Activated CD4-positive, alpha-beta T cell treated with anti-CD3 and anti-CD28 coated beads, Interleukin-2, amount 50 U/mL, for 16 hours (primary cell): ENCODE data around the gene GCSAML.

Source experiments
- DNase-seq: peaks from one replicate; pipeline ENCODE4 v3.0.0-alpha.2; 2020

GCSAML gene

GRCh38 chr1:247574664-247575063, 25.7 kb downstream of the GCSAML start:
- DNase-seq = no peak

- peak; percentile 24 for DNase-seq
These were observed 27.6 kb downstream of the GCSAML start for GRCh38 chr1:247576514-247576913.

- no peak for DNase-seq
These were observed 30.1 kb downstream of the GCSAML start for GRCh38 chr1:247578946-247579460.

- no peak for DNase-seq
These were observed 39.1 kb downstream of the GCSAML start, which contains the start of gene OR2G2 for GRCh38 chr1:247588060-247588459. OR2G2 (plus strand) TSS chr1:247588360; CDS start chr1:247588360, 0 bp downstream.

GRCh38 chr1:247605286-247605685, 56.4 kb downstream of the GCSAML start, which contains the start of gene OR2G3:
OR2G3 (plus strand) TSS chr1:247605586; CDS start chr1:247605586, 0 bp downstream.
- DNase-seq = no peak

GRCh38 chr1:247613405-247613804, 64.5 kb downstream of the GCSAML start:
- DNase-seq = no peak

- DNase-seq = no peak
These were observed 65.7 kb downstream of the GCSAML start for GRCh38 chr1:247614625-247615024.
